Calu3 (cell line): ENCODE results near the gene BCAR1. TPM values are rescaled to one million over a fixed set of nuclear protein-coding genes. Genes with fewer than 3 reads are reported as not detected.
"Not testable (repeated sequence)": the region's sequence is repeated elsewhere in the genome, so short reads cannot be mapped to it uniquely, and the experiment has no call there.

Experiments used
- BruUV-seq: library from RNA; stranded (reverse); fragments of 400-500 nt; replicated peaks from 2 replicates; lab custom pipeline; 2021; lab: Mats Ljungman, UMichigan
- CTCF ChIA-PET: fragments of 300-600 bp; sonication (Branson Sonifier 250); formaldehyde crosslinking; loops from one replicate; lab custom pipeline; 2022; ENCODE audit warnings: antibody characterized with exemption; lab: Charles Lee
- DNase-seq: peaks from one replicate; pipeline ENCODE4 v3.0.0; 2022
- H3K27ac Mint-ChIP-seq: one replicate; pipeline ENCODE4 v1.8.0; 2022; ENCODE audit warnings: mixed read lengths; ENCODE audit not compliant: unreplicated experiment
- H3K27me3 Mint-ChIP-seq: one replicate; pipeline ENCODE4 v1.8.0; 2022; ENCODE audit warnings: mixed read lengths; ENCODE audit not compliant: unreplicated experiment
- H3K36me3 Mint-ChIP-seq: one replicate; pipeline ENCODE4 v1.8.0; 2022; ENCODE audit warnings: mild to moderate bottlenecking, moderate library complexity, mixed read lengths; ENCODE audit not compliant: insufficient read depth, unreplicated experiment
- H3K4me1 Mint-ChIP-seq: one replicate; pipeline ENCODE4 v1.8.0; 2022; ENCODE audit warnings: mild to moderate bottlenecking, low read depth, mixed read lengths; ENCODE audit not compliant: unreplicated experiment
- H3K4me3 Mint-ChIP-seq: one replicate; pipeline ENCODE4 v1.8.0; 2022; ENCODE audit warnings: mild to moderate bottlenecking, low read depth, moderate library complexity, mixed read lengths; ENCODE audit not compliant: unreplicated experiment
- H3K9me3 Mint-ChIP-seq: one replicate; pipeline ENCODE4 v1.8.0; 2022; ENCODE audit warnings: low read depth, mixed read lengths; ENCODE audit not compliant: unreplicated experiment
- intact Hi-C: fragments of 100-400 bp; cut with micrococcal nuclease; formaldehyde crosslinking; loops from one replicate; pipeline ENCODE4 v1.10.0; 2022; ENCODE audit not compliant: unreplicated experiment
- total RNA-seq: library from RNA; stranded (reverse); gene quantifications from 2 replicates; pipeline ENCODE4 v1.2.3, GENCODE V29; 2022
- TF ChIP-seq, protein P1 (sequence below): fragments of 200-600 bp; IDR thresholded peaks from one replicate; pipeline ENCODE4 v1.8.0; 2022; ENCODE audit warnings: antibody characterized with exemption; ENCODE audit not compliant: unreplicated experiment

Gene BCAR1
- total RNA-seq, 1 experiment from 2014 or later: 153 TPM

DNA sequence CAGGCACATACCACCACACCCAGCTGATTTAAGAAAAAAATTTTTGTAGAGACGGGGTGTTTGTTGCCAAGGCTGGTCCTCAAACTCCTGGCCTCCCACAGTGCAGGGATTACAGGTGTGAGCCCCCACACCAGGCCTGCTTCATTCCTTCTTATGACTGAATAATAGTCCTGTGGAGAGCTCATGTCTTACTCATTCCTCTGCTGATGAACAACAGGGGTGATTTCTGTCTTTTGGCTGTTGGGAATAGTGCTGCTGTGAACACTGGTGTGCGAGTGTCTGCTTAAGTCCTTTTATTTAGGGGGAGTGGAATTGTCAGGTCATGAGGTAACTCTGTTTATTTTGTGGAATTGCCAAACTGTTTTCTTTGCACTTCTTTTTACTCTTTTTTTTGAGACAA lies 35.3 kb downstream of the BCAR1 start:
- no TSS peak for BruUV-seq
- H3K4me1 Mint-ChIP-seq: no peaks in the 10 kb centered on the region
- intact Hi-C loops: no loop called here
- H3K36me3 Mint-ChIP-seq: no peaks in the 10 kb centered on the region
- DNase-seq: no peak
- CTCF ChIA-PET: interaction anchor here (0.6 to 1.4 kb wide), 2 partner anchors 13 to 17 kb away, joined by 3 read pairs; no protein-coding TSS in a partner anchor
- no peaks in the 10 kb centered on the region for H3K27me3 Mint-ChIP-seq
- no peak overlapping the region for H3K27ac Mint-ChIP-seq
- TF ChIP-seq, protein P1, sequence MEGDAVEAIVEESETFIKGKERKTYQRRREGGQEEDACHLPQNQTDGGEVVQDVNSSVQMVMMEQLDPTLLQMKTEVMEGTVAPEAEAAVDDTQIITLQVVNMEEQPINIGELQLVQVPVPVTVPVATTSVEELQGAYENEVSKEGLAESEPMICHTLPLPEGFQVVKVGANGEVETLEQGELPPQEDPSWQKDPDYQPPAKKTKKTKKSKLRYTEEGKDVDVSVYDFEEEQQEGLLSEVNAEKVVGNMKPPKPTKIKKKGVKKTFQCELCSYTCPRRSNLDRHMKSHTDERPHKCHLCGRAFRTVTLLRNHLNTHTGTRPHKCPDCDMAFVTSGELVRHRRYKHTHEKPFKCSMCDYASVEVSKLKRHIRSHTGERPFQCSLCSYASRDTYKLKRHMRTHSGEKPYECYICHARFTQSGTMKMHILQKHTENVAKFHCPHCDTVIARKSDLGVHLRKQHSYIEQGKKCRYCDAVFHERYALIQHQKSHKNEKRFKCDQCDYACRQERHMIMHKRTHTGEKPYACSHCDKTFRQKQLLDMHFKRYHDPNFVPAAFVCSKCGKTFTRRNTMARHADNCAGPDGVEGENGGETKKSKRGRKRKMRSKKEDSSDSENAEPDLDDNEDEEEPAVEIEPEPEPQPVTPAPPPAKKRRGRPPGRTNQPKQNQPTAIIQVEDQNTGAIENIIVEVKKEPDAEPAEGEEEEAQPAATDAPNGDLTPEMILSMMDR: no peak
- no peak overlapping the region for H3K4me3 Mint-ChIP-seq
- H3K9me3 Mint-ChIP-seq: no peaks in the 10 kb centered on the region

GRCh38 chr16:75211286-75211685 lies 40.1 kb downstream of the BCAR1 start:
- H3K27me3 Mint-ChIP-seq, H3K4me3 Mint-ChIP-seq, intact Hi-C loops, H3K36me3 Mint-ChIP-seq, H3K27ac Mint-ChIP-seq, H3K4me1 Mint-ChIP-seq, DNase-seq, H3K9me3 Mint-ChIP-seq, CTCF ChIA-PET, BruUV-seq: not testable (repeated sequence)

DNA sequence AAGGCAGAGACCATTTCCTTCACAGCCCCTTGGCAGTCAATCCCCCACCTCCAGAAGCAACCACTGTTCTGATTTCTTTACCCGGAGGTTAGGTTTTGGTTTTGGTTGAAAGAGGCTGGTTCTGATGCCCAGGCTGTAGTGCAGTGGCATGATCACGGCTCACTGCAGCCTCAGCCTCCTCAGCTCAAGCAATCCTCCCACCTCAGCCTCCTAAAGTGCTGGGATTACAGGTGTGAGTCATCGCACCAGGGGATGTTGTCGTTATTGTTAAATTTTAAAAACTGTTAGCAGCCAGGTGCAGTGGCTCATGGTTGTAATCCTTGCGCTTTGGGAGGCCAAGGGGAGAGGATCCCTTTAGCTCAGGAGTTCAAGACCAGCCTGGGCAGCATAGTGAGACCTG lies 41.5 kb downstream of the BCAR1 start:
- Mint-ChIP-seq H3K9me3 (no peaks in the 10 kb centered on the region), H3K4me1 (no peaks in the 10 kb centered on the region), H3K27me3 (no peaks in the 10 kb centered on the region), H3K27ac (no peak overlapping the region), H3K36me3 (peaks cover 14% of the 10 kb centered on the region), H3K4me3 (no peak overlapping the region)
- intact Hi-C loops: no loop called here
- TF ChIP-seq, protein P1: no peak
- CTCF ChIA-PET: interaction anchor here (1.0 to 1.4 kb wide), 2 partner anchors 11 to 95 kb away, joined by 3 read pairs; no protein-coding TSS in a partner anchor
- no TSS peak for BruUV-seq
- DNase-seq: no peak

DNA sequence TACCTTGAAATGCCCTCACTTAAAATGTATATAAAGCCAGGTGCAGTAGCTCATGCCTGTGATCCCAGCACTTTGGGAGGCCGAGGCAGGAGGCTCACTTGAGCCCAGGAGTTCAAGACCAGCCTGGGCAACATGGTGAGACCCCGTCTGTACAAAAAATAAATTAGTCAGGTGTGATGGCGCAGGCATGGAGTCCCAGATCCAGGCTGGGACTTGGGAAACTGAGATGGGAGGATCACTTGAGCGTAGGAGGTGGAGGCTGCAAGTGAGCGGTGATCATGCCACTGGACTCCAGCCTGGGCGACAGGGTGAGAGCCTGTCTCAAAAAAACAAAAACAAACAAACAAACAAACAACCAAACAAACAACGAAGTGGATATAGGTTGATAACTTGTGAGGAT lies 41.9 kb downstream of the BCAR1 start:
- H3K4me1 Mint-ChIP-seq, H3K27me3 Mint-ChIP-seq, H3K27ac Mint-ChIP-seq, H3K4me3 Mint-ChIP-seq, BruUV-seq, DNase-seq, intact Hi-C loops, H3K9me3 Mint-ChIP-seq: not testable (repeated sequence)
- peaks cover 14% of the 10 kb centered on the region for H3K36me3 Mint-ChIP-seq
- CTCF ChIA-PET: interaction anchor here (1.0 to 1.4 kb wide), 2 partner anchors 11 to 96 kb away, joined by 3 read pairs; no protein-coding TSS in a partner anchor

GRCh38 chr16:75208861-75209505 lies 42.4 kb downstream of the BCAR1 start:
- intact Hi-C loops: no loop called here
- no TSS peak for BruUV-seq
- Mint-ChIP-seq H3K36me3 (peaks cover 14% of the 10 kb centered on the region), H3K27ac (no peak overlapping the region), H3K4me1 (no peaks in the 10 kb centered on the region), H3K9me3 (no peaks in the 10 kb centered on the region), H3K4me3 (no peak overlapping the region), H3K27me3 (no peaks in the 10 kb centered on the region)
- TF ChIP-seq, protein P1: no peak
- no peak for DNase-seq
- CTCF ChIA-PET: interaction anchor here (1.0 to 1.4 kb wide), 2 partner anchors 10 to 96 kb away, joined by 3 read pairs; no protein-coding TSS in a partner anchor
